Activated naive CD4-positive, alpha-beta T cell treated with anti-CD3 and anti-CD28 coated beads for 36 hours (primary cell): ENCODE measurements around the gene NEK11. TPM values are rescaled to one million over a fixed set of nuclear protein-coding genes. Genes with fewer than 3 reads are reported as not detected.
"Not testable (repeated sequence)": the region's sequence is repeated elsewhere in the genome, so short reads cannot be mapped to it uniquely, and the experiment has no call there.

Experiments used
- CTCF ChIA-PET: fragments of 350-600 bp; sonication (Branson Sonifier 250); formaldehyde crosslinking; loops from one replicate; lab custom pipeline; 2021; ENCODE audit warnings: antibody characterized with exemption; lab: Charles Lee
- DNase-seq: peaks from one replicate; pipeline ENCODE4 v3.0.0-alpha.2; 2020
- H3K27ac Mint-ChIP-seq: one replicate; pipeline ENCODE4 v1.8.0; 2021; ENCODE audit warnings: mild to moderate bottlenecking, mixed read lengths
- H3K27me3 Mint-ChIP-seq: one replicate; pipeline ENCODE4 v1.8.0; 2021; ENCODE audit warnings: low read depth, mixed read lengths
- H3K36me3 Mint-ChIP-seq: one replicate; pipeline ENCODE4 v1.8.0; 2021; ENCODE audit warnings: low read depth, mixed read lengths
- H3K4me1 Mint-ChIP-seq: one replicate; pipeline ENCODE4 v1.8.0; 2021; ENCODE audit warnings: low read depth, mixed read lengths
- H3K4me3 Mint-ChIP-seq: one replicate; pipeline ENCODE4 v1.8.0; 2021; ENCODE audit warnings: mild to moderate bottlenecking, moderate library complexity, mixed read lengths
- H3K9me3 Mint-ChIP-seq: one replicate; pipeline ENCODE4 v1.8.0; 2021; ENCODE audit warnings: mixed read lengths
- intact Hi-C: fragments of 100-400 bp; cut with micrococcal nuclease; formaldehyde crosslinking; loops from one replicate; pipeline ENCODE4 v1.15.1; 2023
- total RNA-seq, 2 experiments: library from RNA; stranded (reverse); gene quantifications; one replicate each; pipeline ENCODE4 v1.2.3, GENCODE V29; 2021

Gene NEK11
- total RNA-seq, 2 experiments from 2014 or later = 1.1 to 1.9 TPM

GRCh38 chr3:131361066-131361463 lies 334.4 kb downstream of the NEK11 start:
- peaks cover 42% of the 10 kb centered on the region for H3K27me3 Mint-ChIP-seq
- H3K4me3 Mint-ChIP-seq, DNase-seq, H3K9me3 Mint-ChIP-seq, H3K27ac Mint-ChIP-seq, intact Hi-C loops, H3K36me3 Mint-ChIP-seq: not testable (repeated sequence)
- CTCF ChIA-PET = interaction anchor here (0.7 kb wide), 1 partner anchor 21 kb away, joined by 4 read pairs; the partner anchor contains the start of gene NUDT16
- peaks cover 13% of the 10 kb centered on the region for H3K4me1 Mint-ChIP-seq

DNA sequence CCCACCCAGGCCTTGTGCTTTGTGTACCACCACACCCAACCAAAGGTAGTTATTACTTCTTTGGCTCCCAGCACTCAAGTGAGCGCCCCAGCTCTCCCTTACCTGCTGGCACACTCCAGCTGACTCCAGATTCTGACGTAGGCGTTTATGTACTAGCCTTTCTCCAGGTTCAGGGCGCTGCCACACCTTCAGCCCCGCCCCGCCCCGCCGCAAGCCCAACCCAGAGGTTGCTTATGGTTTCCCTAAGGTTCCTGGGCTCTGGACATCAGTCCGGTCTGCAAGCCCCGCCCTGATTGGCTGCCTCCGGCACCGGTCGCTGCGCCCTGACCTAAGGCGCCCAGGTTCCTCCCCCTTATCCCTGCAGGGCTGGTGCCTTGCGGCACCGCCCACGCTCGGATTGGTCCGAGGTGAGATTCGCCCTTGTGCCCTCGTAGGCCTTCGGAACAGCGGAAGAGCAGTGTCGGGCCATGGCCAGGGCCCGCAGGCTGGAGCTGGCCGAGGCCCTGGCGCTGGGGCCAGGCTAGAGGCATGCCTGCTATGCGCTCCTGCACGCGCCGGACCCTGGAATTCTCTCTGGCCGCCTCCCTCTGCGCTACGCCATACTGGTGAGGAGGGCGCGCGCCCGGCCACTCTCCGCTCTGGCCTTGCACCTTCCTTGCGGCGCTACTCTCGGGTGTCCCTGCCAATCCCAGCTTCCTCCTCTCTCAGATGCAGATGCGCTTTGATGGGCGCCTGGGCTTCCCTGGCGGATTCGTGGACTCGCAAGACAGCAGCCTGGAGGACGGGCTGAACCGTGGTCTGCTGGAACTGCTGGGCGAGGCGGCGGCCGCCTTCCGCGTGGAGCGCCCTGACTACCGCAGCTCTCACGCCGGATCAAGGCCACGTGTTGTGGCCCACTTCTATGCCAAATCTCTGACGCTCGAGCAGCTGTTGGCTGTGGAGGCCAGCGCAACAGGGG lies 335.1 kb downstream of the NEK11 start:
- CTCF ChIA-PET = no interaction called here
- Mint-ChIP-seq H3K36me3 (no peaks in the 10 kb centered on the region), H3K4me3 (peak overlapping the region; percentile 49), H3K27me3 (peaks cover 39% of the 10 kb centered on the region), H3K4me1 (peaks cover 13% of the 10 kb centered on the region), H3K27ac (no peak overlapping the region), H3K9me3 (peaks cover 3% of the 10 kb centered on the region)
- intact Hi-C loops = no loop called here
- DNase-seq = peak; percentile 15

GRCh38 chr3:131363275-131363674 lies 336.6 kb downstream of the NEK11 start:
- intact Hi-C loops = no loop called here
- no peak overlapping the region for H3K27ac Mint-ChIP-seq
- peaks cover 38% of the 10 kb centered on the region for H3K27me3 Mint-ChIP-seq
- peaks cover 3% of the 10 kb centered on the region for H3K9me3 Mint-ChIP-seq
- no peak for DNase-seq
- H3K4me3 Mint-ChIP-seq = no peak overlapping the region
- CTCF ChIA-PET = no interaction called here
- H3K36me3 Mint-ChIP-seq = no peaks in the 10 kb centered on the region
- peaks cover 13% of the 10 kb centered on the region for H3K4me1 Mint-ChIP-seq

DNA sequence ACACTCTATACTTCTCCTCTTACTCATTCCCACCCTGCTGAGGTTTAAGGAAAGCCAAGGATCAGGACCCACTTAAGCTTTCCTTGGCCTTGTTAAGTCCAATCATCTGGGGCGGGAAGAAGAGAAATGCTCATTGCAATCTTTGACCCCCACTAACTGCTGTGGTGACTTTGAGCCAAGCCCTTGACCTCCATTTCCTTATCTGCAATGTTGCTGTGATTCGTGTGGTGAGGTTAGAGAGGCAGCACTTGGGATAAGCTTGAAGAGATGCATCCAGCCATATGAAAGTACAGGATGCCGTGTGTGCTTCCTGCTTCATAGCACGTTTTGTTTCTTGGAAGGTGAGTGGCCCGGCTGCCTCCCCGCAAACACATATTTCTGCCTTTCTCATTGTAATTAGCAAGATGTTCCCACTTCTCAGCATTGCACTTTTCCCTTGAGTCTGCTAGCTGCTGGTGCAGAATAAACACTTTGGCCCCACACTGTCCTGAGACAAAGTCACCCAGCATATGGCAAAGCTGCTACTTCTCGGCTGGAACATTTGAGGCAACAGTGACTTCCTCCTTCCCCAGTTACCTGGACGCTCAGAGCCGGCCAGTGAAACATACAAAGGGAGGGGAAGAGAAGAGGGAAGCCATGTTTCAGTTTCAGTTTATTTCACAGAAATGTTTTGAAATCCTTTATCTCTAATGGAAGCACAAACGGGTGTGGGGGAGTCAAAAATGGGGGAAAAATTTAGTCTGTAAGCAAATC lies 344.4 kb downstream of the NEK11 start:
- H3K4me3 Mint-ChIP-seq = no peak overlapping the region
- DNase-seq = no peak
- no peaks in the 10 kb centered on the region for H3K9me3 Mint-ChIP-seq
- no peak overlapping the region for H3K27ac Mint-ChIP-seq
- CTCF ChIA-PET = no interaction called here
- H3K4me1 Mint-ChIP-seq = no peaks in the 10 kb centered on the region
- intact Hi-C loops = no loop called here
- H3K36me3 Mint-ChIP-seq = no peaks in the 10 kb centered on the region
- no peaks in the 10 kb centered on the region for H3K27me3 Mint-ChIP-seq

GRCh38 chr3:131371688-131372066 lies 345.0 kb downstream of the NEK11 start:
- intact Hi-C loops = no loop called here
- no peak for DNase-seq
- Mint-ChIP-seq H3K27me3 (no peaks in the 10 kb centered on the region), H3K4me3 (no peak overlapping the region), H3K9me3 (no peaks in the 10 kb centered on the region), H3K27ac (no peak overlapping the region), H3K36me3 (no peaks in the 10 kb centered on the region), H3K4me1 (no peaks in the 10 kb centered on the region)
- CTCF ChIA-PET = no interaction called here

DNA sequence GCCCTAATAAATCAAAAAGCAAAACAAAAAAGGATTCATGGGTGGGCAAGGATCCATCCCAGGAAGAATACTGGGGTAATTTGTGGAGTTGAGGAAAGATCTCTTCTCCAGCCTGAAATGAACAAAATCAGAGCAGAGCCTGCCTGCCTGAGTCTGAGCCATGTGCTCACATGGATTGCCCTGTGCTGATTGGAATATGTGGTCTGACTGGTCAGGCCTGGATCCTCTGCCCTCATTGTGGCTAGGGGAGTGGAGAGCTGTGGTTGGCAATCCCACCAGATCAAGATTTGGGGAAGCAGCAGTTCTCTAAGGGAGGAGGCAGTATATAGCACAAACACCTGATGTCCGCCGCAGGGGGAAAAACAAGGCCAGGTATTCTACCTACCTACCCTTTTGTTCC lies 348.1 kb downstream of the NEK11 start:
- Mint-ChIP-seq H3K4me1 (no peaks in the 10 kb centered on the region), H3K9me3 (no peaks in the 10 kb centered on the region), H3K27ac (no peak overlapping the region), H3K4me3 (no peak overlapping the region), H3K36me3 (no peaks in the 10 kb centered on the region), H3K27me3 (no peaks in the 10 kb centered on the region)
- CTCF ChIA-PET = no interaction called here
- no peak for DNase-seq
- intact Hi-C loops = no loop called here

DNA sequence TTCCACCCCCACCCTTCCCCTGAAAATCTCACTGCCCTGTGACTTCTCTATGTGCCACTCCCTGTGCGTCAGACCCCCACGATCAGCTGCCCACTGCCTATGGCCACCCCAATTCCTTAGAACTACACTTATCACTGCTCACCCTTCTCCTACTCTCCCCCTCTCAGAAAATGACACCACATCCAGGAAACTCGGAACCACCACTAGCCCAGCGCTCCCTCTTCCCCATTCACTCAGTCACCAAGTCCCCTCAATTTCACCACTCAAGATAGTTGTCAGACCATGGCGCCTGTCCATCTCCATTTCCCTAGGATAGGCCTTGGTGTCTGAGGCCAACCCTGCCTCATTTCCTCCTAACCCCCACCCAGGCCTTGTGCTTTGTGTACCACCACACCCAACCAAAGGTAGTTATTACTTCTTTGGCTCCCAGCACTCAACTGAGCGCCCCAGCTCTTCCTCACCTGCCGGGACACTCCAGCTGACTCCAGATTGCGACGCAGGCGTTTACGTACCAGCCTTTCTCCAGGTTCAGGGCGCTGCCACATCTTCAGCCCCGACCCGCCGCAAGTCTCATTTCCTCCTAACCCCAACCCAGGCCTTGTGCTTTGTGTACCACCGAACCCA lies 354.3 kb downstream of the NEK11 start:
- Mint-ChIP-seq H3K4me1 (peaks cover 14% of the 10 kb centered on the region), H3K27ac (peak overlapping the region; percentile 81), H3K4me3 (peak overlapping the region; percentile 94)
- intact Hi-C loops = loop anchor here (1.0 to 5.0 kb wide), 7 partner anchors 122 to 1489 kb away; partner anchors contain the start of genes ASTE1, DNAJC13, NEK11 and PIK3R4
- CTCF ChIA-PET = interaction anchor here (1.5 kb wide), 1 partner anchor 20 kb away, joined by 4 read pairs; no protein-coding TSS in a partner anchor
- H3K36me3 Mint-ChIP-seq, H3K27me3 Mint-ChIP-seq, DNase-seq, H3K9me3 Mint-ChIP-seq: not testable (repeated sequence)

DNA sequence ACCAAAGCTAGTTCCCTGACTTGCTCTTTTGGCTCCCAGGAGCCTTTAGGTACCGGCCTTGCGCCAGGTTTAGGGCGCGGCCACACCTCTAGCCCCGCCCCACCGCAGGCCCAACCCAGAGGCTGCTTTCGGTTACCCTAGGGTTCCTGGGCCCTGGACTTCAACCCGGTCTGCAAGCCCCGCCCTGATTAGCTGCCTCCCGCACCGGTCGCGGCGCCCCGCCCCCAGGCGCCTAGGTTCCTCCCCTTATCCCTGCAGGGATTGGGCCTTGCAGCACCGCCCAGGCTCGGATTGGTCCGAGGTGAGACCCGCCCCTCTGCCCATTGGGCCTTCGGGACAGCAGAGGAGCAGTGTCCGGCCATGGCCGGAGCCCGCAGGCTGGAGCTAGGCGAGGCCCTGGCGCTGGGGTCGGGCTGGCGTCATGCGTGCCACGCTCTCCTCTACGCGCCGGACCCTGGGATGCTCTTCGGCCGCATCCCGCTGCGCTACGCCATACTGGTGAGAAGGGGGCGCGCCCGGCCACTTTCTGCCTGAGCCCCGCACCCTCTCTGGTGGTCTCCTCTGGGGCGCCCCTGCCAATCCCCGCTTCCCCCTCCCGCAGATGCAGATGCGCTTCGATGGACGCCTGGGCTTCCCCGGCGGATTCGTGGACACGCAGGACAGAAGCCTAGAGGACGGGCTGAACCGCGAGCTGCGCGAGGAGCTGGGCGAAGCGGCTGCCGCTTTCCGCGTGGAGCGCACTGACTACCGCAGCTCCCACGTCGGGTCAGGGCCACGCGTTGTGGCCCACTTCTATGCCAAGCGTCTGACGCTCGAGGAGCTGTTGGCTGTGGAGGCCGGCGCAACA lies 355.0 kb downstream of the NEK11 start, which contains the start of gene NUDT16:
Gene NUDT16 (plus strand): TSS at position 330 of the 847 bp plus-strand sequence. CDS start 31 bp downstream, at position 361.
- Mint-ChIP-seq H3K27me3 (no peaks in the 10 kb centered on the region), H3K4me3 (peak within 1 kb of the TSS; percentile 94), H3K27ac (peak within 1 kb of the TSS; percentile 81), H3K36me3 (peaks cover 13% of the 10 kb centered on the region), H3K4me1 (peaks cover 21% of the 10 kb centered on the region), H3K9me3 (no peaks in the 10 kb centered on the region)
- DNase-seq = peak; percentile 97
- CTCF ChIA-PET = interaction anchor here (1.5 kb wide), 1 partner anchor 21 kb away, joined by 4 read pairs; no protein-coding TSS in a partner anchor
- intact Hi-C loops = loop anchor here (1.0 to 5.0 kb wide), 7 partner anchors 122 to 1489 kb away; partner anchors contain the start of genes ASTE1, DNAJC13, NEK11 and PIK3R4

- Mint-ChIP-seq H3K9me3 (no peaks in the 10 kb centered on the region), H3K4me3 (no peak overlapping the region), H3K36me3 (peaks cover 13% of the 10 kb centered on the region), H3K4me1 (peaks cover 18% of the 10 kb centered on the region), H3K27me3 (no peaks in the 10 kb centered on the region), H3K27ac (no peak overlapping the region)
- intact Hi-C loops = no loop called here
- no peak for DNase-seq
- CTCF ChIA-PET = interaction anchor here (1.0 kb wide), 1 partner anchor 353 kb away, joined by 3 read pairs; no protein-coding TSS in a partner anchor
Observed at GRCh38 chr3:131386429-131387165, 359.9 kb downstream of the NEK11 start.

DNA sequence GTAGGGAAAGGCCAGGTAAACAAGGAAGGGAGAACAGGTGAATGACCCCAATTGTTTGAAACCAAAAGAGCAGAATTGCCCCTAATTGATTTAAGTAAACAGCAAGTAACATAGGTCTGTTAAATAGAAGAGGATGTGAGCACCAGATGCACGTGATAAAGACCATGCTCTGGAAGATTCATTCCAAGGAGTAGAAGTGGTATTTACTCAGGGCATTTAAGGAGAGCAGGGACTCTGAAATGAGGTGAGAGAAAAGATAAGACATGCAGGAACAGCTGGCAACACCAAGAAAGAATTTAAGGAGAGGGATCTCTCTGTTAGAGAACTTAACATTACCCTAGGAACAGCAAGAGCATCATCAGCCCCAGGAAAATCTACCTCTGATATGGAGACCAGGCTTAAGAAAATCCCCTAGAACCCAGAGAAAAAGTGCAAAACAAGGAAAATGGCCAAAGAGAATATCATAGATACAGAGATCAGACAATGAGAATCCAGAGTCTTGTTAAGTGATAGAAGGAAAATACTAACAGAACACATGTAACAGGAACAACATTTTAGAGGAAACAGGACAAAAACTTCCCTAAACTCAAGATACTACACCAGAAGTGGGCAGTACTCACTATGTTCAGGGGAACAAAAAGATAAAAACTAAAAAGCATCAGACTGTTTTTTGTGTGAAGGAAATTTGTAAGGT lies 361.3 kb downstream of the NEK11 start:
- H3K27ac Mint-ChIP-seq = no peak overlapping the region
- H3K4me3 Mint-ChIP-seq = no peak overlapping the region
- H3K4me1 Mint-ChIP-seq = peaks cover 13% of the 10 kb centered on the region
- no peaks in the 10 kb centered on the region for H3K27me3 Mint-ChIP-seq
- no peak for DNase-seq
- H3K36me3 Mint-ChIP-seq = peaks cover 13% of the 10 kb centered on the region
- CTCF ChIA-PET = no interaction called here
- intact Hi-C loops = no loop called here
- no peaks in the 10 kb centered on the region for H3K9me3 Mint-ChIP-seq
